LNCaP clone FGC (cell line): ENCODE data around the gene FHL3.
"Not testable (repeated sequence)": the region's sequence is repeated elsewhere in the genome, so short reads cannot be mapped to it uniquely, and the experiment has no call there.

Experiments
- DNase-seq: peaks from one replicate; pipeline ENCODE4 v3.0.0-alpha.2; 2011; ENCODE audit warnings: low read depth
- H3K4me3 ChIP-seq: 2 replicates; pipeline ENCODE4 v1.5.1; 2011; ENCODE audit warnings: mild to moderate bottlenecking, low read depth, low read length, control low read depth
- CTCF ChIP-seq: IDR thresholded peaks from 2 replicates; pipeline ENCODE4 v1.5.1; 2012; ENCODE audit warnings: mild to moderate bottlenecking; ENCODE audit not compliant: control insufficient read depth, insufficient read depth; ENCODE audit errors: extremely low read depth

Gene FHL3

GRCh38 chr1:37965301-37965700 lies 40.0 kb downstream of the FHL3 start:
- no peak for DNase-seq
- TF ChIP-seq CTCF = no peak
- no peak overlapping the region for H3K4me3 ChIP-seq

GRCh38 chr1:37964106-37964505 lies 41.2 kb downstream of the FHL3 start:
- DNase-seq, H3K4me3 ChIP-seq: not testable (repeated sequence)

- DNase-seq = no peak
- no peak for TF ChIP-seq CTCF
- no peak overlapping the region for H3K4me3 ChIP-seq
Observed at GRCh38 chr1:37958690-37959089, 46.6 kb downstream of the FHL3 start.

GRCh38 chr1:37955685-37956084 lies 49.6 kb downstream of the FHL3 start:
- TF ChIP-seq CTCF = no peak
- no peak overlapping the region for H3K4me3 ChIP-seq
- DNase-seq = no peak

- no peak for DNase-seq
- H3K4me3 ChIP-seq = no peak overlapping the region
- TF ChIP-seq CTCF = no peak
Observed at GRCh38 chr1:37954316-37954971, 50.9 kb downstream of the FHL3 start.

GRCh38 chr1:37952738-37953137 lies 52.6 kb downstream of the FHL3 start:
- no peak overlapping the region for H3K4me3 ChIP-seq
- no peak for DNase-seq
- no peak for TF ChIP-seq CTCF

GRCh38 chr1:37951783-37952624 lies 53.3 kb downstream of the FHL3 start:
- TF ChIP-seq CTCF = no peak
- H3K4me3 ChIP-seq = no peak overlapping the region
- DNase-seq = no peak
